AG08395 (cell line): ENCODE results near the gene TAMM41.
"Not testable (repeated sequence)": the region's sequence is repeated elsewhere in the genome, so short reads cannot be mapped to it uniquely, and the experiment has no call there.

ENCODE experiments used
- DNase-seq: peaks from one replicate; pipeline ENCODE4 v3.0.0; 2012; ENCODE audit warnings: mixed read lengths, low spot score

The TAMM41 gene

DNA sequence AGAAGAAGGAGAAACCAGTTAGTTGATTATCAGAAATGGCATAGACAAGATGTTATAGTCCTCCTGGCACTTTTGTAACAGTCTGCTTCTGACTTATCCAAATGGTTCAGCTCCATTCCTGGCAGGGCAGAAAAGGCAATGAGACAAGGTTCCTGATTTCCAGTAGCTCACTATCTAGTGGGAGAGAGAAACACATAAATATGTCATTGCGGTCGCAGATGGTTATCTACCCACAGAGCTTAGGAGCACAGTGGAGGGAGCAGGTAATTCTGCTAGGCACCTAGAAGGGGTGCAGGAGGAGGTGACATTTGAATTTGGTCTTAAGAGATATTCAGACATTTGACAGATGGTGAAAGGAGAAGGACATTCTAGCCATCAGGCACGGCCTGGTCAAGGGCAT, 78.1 kb downstream of the TAMM41 start:
- no peak for DNase-seq

DNA sequence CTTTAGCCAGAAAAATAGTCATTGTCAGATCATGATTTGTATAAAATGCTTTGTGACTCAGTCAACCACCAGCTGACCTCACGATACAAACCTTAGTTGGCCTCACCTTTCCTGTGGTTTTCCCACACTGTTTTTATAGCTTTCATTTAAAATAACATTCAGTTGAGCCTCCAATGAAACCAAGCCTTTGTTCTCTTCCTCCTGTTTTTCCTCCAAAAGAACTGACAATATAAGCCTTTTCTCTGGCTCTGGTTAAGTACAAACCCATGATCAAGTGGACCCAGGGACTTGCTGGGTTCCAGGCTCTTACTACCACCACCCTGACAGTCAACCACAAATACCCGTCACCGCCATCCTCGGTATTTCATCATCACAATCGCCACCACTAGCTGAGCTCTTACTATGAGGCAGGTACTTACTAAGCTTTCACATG, 81.7 kb downstream of the TAMM41 start:
- peak; percentile 45 for DNase-seq

DNA sequence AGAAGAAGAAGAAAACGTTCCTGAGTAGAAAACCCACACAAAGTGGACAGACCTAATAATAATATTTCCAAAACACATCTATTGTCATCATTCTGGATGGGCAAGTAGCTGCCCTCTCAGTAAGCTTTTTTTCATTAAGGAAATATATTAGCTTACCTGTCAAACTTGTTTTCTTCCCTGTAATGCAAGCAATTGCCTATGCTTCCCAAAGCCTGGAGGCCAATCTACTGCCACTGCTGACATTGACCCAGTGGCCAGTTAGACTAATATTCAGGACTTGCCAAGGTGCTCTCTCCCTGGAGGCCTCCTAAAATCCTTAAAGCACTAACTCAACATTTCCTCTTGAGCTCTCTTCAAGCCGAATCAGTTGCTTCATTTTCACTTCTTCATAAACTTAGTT, 86.7 kb downstream of the TAMM41 start:
- no peak for DNase-seq

DNA sequence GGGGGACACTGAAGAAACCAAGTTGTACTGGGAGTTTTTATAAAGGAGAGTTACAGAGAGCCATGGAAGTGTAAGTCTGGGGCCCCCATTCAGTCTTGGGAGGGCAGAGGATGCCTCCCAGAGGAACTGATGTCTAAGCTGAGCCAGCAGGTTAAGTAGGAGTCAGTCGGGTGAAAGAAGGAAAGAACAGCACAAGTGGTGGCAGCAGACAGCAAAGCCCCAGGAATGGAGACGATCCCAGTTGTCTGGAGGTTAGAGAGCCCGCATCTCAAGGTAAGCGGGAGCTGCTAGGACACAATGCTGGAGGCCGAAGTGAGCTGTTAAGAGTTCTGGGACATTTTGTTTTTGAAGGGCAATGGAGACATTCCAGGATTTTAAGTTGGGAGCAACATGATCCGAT, 88.8 kb downstream of the TAMM41 start:
- DNase-seq = no peak

DNA sequence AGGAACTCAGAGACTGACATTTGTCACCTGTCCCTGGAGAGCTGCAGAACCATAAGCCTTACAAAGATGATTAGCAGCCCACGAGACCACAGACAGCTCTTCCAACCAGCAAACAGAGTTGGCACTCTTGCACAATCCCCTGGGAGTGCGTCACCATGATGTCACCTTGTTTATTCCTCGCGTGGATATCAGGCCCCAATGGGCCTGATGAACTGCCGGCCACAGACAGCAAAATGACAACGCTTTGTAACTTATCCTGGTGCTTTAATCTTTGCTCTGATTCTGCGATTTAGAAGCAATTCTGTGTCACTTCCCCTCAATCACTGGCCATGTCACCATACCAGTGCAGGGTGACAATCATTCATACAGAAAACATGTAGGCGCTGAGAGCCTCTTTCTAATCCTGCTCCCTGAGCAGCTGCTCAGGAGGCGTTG, 89.2 kb downstream of the TAMM41 start:
- DNase-seq = peak; percentile 49

DNA sequence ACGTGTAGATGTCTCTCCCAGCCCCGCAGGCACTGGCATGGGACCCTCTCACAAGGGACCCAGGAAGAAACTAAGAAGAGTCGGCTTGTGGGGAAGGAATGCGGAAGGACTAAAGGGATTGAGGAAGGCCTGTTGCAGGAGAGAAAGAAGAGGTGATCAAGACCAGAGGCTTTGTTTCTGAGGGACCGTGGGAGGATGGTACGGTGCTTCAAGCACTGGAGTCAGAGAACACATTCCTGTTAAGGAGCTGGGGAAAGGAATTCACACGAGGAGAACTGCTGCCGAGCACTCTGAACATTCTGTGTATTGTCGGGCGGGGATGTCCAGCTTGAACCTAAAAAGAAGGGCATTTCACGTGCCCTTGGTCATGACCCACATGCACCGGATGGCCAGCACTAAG, 91.4 kb downstream of the TAMM41 start:
- DNase-seq = no peak

DNA sequence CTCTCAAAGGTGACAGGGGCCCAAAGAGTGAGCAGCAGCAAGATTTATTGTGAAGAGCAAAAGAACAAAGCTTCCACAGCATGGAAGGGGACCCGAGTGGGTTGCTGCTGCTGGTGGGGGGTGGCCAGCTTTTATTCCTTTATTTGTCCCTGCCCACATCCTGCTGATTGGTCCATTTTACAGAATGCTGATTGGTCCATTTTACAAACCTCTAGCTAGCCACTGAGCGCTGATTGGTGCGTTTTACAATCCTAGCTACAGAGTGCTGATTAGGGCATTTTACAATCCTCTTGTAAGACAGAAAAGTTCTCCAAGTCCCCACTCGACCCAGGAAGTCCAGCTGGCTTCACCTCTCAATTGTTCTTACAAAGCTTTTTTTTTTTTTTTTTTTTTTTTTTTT, 94.4 kb downstream of the TAMM41 start:
- not testable (repeated sequence) for DNase-seq

DNA sequence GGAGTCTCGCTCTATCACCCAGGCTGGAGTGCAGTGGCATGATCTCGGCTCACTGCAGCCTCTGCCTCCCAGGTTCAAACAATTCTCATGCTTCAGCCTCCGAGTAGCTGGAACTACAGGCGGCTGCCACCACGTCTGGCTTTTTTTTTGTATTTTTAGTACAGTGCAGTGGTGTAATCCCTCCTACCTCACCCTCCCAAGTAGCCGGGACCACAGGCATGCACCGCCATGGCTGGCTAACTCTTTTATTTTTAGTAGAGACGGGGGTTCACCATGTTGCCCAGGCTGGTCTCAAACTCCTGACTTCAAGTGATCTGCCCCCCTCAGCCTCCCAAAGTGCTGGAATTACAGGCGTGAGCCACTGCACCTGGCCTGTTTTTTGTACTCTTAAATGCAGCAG, 98.4 kb downstream of the TAMM41 start:
- DNase-seq = not testable (repeated sequence)
